IMR-90 (cell line): ENCODE data around the gene CAMK2D. TPM values are rescaled to one million over a fixed set of nuclear protein-coding genes. Genes with fewer than 3 reads are reported as not detected.

Experiments used
- ATAC-seq: fragments of 200-7000 bp; cut with Tn5 transposase; 2 replicates; pipeline ENCODE4 v1.9.1; 2020; ENCODE audit warnings: low read depth, mild to moderate bottlenecking, moderate library complexity
- BruUV-seq: library from RNA; stranded (reverse); fragments of 400-500 nt; replicated peaks from 2 replicates; lab custom pipeline; 2021; lab: Mats Ljungman, UMichigan
- CTCF ChIA-PET: fragments of 300-600 bp; formaldehyde crosslinking; extraction: SDS; loops from one replicate; lab custom pipeline; 2021; ENCODE audit warnings: antibody characterized with exemption; lab: Yijun Ruan, JAX
- POLR2A ChIA-PET: fragments of 300-600 bp; sonication (Branson Sonifier 250); formaldehyde crosslinking; loops from one replicate; lab custom pipeline; 2022; ENCODE audit warnings: antibody characterized with exemption; ENCODE audit not compliant: unreplicated experiment; lab: Charles Lee
- DNase-seq: peaks from one replicate; pipeline ENCODE4 v3.0.0; 2013
- H2AFZ ChIP-seq: replicated peaks from 2 replicates; pipeline ENCODE3; 2013; ENCODE audit warnings: low read length, mild to moderate bottlenecking; ENCODE audit not compliant: poor library complexity
- H2AK5ac ChIP-seq: 2 replicates; pipeline ENCODE4 v1.6.1; 2013; ENCODE audit warnings: low read depth, low read length, inconsistent platforms
- H2AK9ac ChIP-seq: replicated peaks from 2 replicates; pipeline ENCODE3; 2013; ENCODE audit warnings: mild to moderate bottlenecking, low read depth, low read length, moderate library complexity; ENCODE audit not compliant: poor library complexity
- H2BK120ac ChIP-seq: 2 replicates; pipeline ENCODE4 v1.6.1; 2013; ENCODE audit warnings: low read depth, low read length, inconsistent platforms
- H2BK15ac ChIP-seq: 3 replicates; pipeline ENCODE4 v1.6.1; 2013; ENCODE audit warnings: low read depth, low read length, inconsistent platforms
- H2BK20ac ChIP-seq: 2 replicates; pipeline ENCODE4 v1.6.1; 2013; ENCODE audit warnings: low read depth, mild to moderate bottlenecking, inconsistent platforms, low read length, moderate library complexity
- H2BK5ac ChIP-seq: 2 replicates; pipeline ENCODE4 v1.6.1; 2013; ENCODE audit warnings: mild to moderate bottlenecking, low read depth, low read length, inconsistent platforms; ENCODE audit not compliant: poor library complexity, severe bottlenecking
- H3K14ac ChIP-seq: replicated peaks from 2 replicates; pipeline ENCODE4 v1.6.1; 2013; ENCODE audit warnings: low read depth, low read length, inconsistent platforms
- H3K18ac ChIP-seq: 2 replicates; pipeline ENCODE4 v1.6.1; 2013; ENCODE audit warnings: low read depth, low read length, control low read depth
- H3K23ac ChIP-seq: 2 replicates; pipeline ENCODE4 v1.6.1; 2013; ENCODE audit warnings: low read depth, low read length, inconsistent platforms
- H3K27ac ChIP-seq: 2 replicates; pipeline ENCODE4 v1.5.1; 2013; ENCODE audit warnings: mild to moderate bottlenecking, control low read depth, low read length; ENCODE audit not compliant: insufficient read depth
- H3K27me3 ChIP-seq: 2 replicates; pipeline ENCODE4 v1.6.1; 2013; ENCODE audit warnings: low read length; ENCODE audit not compliant: control insufficient read depth, insufficient read depth
- H3K36me3 ChIP-seq: 2 replicates; pipeline ENCODE4 v1.6.1; 2013; ENCODE audit warnings: low read length, mixed read lengths; ENCODE audit not compliant: control insufficient read depth, insufficient read depth
- H3K4ac ChIP-seq: 2 replicates; pipeline ENCODE4 v1.6.1; 2013; ENCODE audit warnings: low read depth, low read length, inconsistent platforms
- H3K4me1 ChIP-seq: 2 replicates; pipeline ENCODE4 v1.6.1; 2013; ENCODE audit warnings: low read length, mixed read lengths; ENCODE audit not compliant: control insufficient read depth, insufficient read depth
- H3K4me2 ChIP-seq: 2 replicates; pipeline ENCODE4 v1.6.1; 2013; ENCODE audit warnings: low read depth, mild to moderate bottlenecking, control low read depth, low read length, moderate library complexity
- H3K4me3 ChIP-seq: 2 replicates; pipeline ENCODE4 v1.5.1; 2013; ENCODE audit warnings: low read depth, mild to moderate bottlenecking, control low read depth, low read length, moderate library complexity; ENCODE audit not compliant: insufficient read depth
- H3K56ac ChIP-seq: 2 replicates; pipeline ENCODE4 v1.6.1; 2013; ENCODE audit warnings: low read length, inconsistent platforms; ENCODE audit not compliant: insufficient read depth; ENCODE audit errors: extremely low read depth
- H3K79me1 ChIP-seq, 2 experiments: 2 replicates each; pipeline ENCODE4 v1.6.1; 2013; ENCODE audit warnings: low read length in 2 of 2, inconsistent platforms in 1 of 2, low read depth in 1 of 2
- H3K9ac ChIP-seq: 2 replicates; pipeline ENCODE4 v1.6.1; 2013; ENCODE audit warnings: low read depth, low read length, control low read depth
- H3K9me1 ChIP-seq: 2 replicates; pipeline ENCODE4 v1.6.1; 2013; ENCODE audit warnings: low read length, inconsistent platforms; ENCODE audit not compliant: insufficient read depth
- H3K9me3 ChIP-seq: 2 replicates; pipeline ENCODE4 v1.6.1; 2013; ENCODE audit warnings: low read length; ENCODE audit not compliant: control insufficient read depth, insufficient read depth
- H4K20me1 ChIP-seq: 2 replicates; pipeline ENCODE4 v1.6.1; 2013; ENCODE audit warnings: low read length, inconsistent platforms; ENCODE audit not compliant: insufficient read depth
- H4K5ac ChIP-seq: 2 replicates; pipeline ENCODE4 v1.6.1; 2013; ENCODE audit warnings: mild to moderate bottlenecking, low read depth, low read length, control low read depth
- H4K8ac ChIP-seq, 2 experiments: 2 replicates each; pipeline ENCODE4 v1.6.1; 2013; ENCODE audit warnings: low read depth in 2 of 2, low read length in 2 of 2, control low read depth in 1 of 2, inconsistent platforms in 1 of 2
- H4K91ac ChIP-seq: 2 replicates; pipeline ENCODE4 v1.6.1; 2013; ENCODE audit warnings: low read depth, low read length, inconsistent platforms; ENCODE audit not compliant: insufficient read depth
- BHLHE40 ChIP-seq: fragments of 150-350 bp; IDR thresholded peaks from 2 replicates; pipeline ENCODE4 v1.6.1; 2016; ENCODE audit warnings: mild to moderate bottlenecking, low read depth, low read length
- CEBPB ChIP-seq: IDR thresholded peaks from 2 replicates; pipeline ENCODE4 v1.6.1; 2012; ENCODE audit warnings: low read depth, low read length, improper control_type of control experiment
- CHD1 ChIP-seq: IDR thresholded peaks from 2 replicates; pipeline ENCODE4 v1.6.1; 2012; ENCODE audit warnings: low read depth, low read length, improper control_type of control experiment
- ELK1 ChIP-seq: fragments of 150-350 bp; IDR thresholded peaks from 2 replicates; pipeline ENCODE4 v1.6.1; 2016; ENCODE audit warnings: low read depth, mild to moderate bottlenecking, low read length, moderate library complexity, borderline replicate concordance
- FOS ChIP-seq: fragments of 150-350 bp; IDR thresholded peaks from 2 replicates; pipeline ENCODE4 v1.6.1; 2016; ENCODE audit warnings: low read depth, low read length
- MAFK ChIP-seq: IDR thresholded peaks from 2 replicates; pipeline ENCODE4 v1.6.1; 2012; ENCODE audit warnings: low read depth, low read length, improper control_type of control experiment
- MAZ ChIP-seq: IDR thresholded peaks from 2 replicates; pipeline ENCODE4 v1.6.1; 2012; ENCODE audit warnings: low read depth, mild to moderate bottlenecking, low read length, improper control_type of control experiment, moderate library complexity, borderline replicate concordance
- MXI1 ChIP-seq: IDR thresholded peaks from 2 replicates; pipeline ENCODE4 v1.6.1; 2012; ENCODE audit warnings: low read depth, mild to moderate bottlenecking, low read length, moderate library complexity, borderline replicate concordance
- NFE2L2 ChIP-seq: fragments of 150-350 bp; IDR thresholded peaks from 2 replicates; pipeline ENCODE4 v1.6.1; 2016; ENCODE audit warnings: low read depth, mild to moderate bottlenecking, low read length
- POLR2A ChIP-seq: IDR thresholded peaks from 2 replicates; pipeline ENCODE4 v1.6.1; 2012; ENCODE audit warnings: mild to moderate bottlenecking, low read depth, low read length
- RAD21 ChIP-seq: IDR thresholded peaks from 2 replicates; pipeline ENCODE4 v1.6.1; 2012; ENCODE audit warnings: low read length, improper control_type of control experiment
- RCOR1 ChIP-seq: IDR thresholded peaks from 2 replicates; pipeline ENCODE4 v1.6.1; 2012; ENCODE audit warnings: mild to moderate bottlenecking, low read length, improper control_type of control experiment; ENCODE audit not compliant: insufficient replicate concordance
- RFX5 ChIP-seq: IDR thresholded peaks from 2 replicates; pipeline ENCODE4 v1.8.0; 2012; ENCODE audit warnings: low read depth, mild to moderate bottlenecking, low read length, moderate library complexity
- SMC3 ChIP-seq: fragments of 150-350 bp; IDR thresholded peaks from 2 replicates; pipeline ENCODE4 v1.6.1; 2016; ENCODE audit warnings: low read depth, mild to moderate bottlenecking, antibody characterized with exemption, low read length, moderate library complexity
- WGBS, 2 experiments: methylation state at CpG; one replicate each; pipeline versions ENCODE4 v1.1.5 to v1.1.7; 2013; ENCODE audit warnings: missing lambda C conversion rate in 2 of 2; ENCODE audit not compliant: insufficient read length in 1 of 2; ENCODE audit errors: extremely low coverage in 2 of 2; 5-methylcytosine and 5-hydroxymethylcytosine counted together
- dilution Hi-C: fragments of 300-500 bp; cut with HindIII; formaldehyde crosslinking; loops from one replicate; pipeline ENCODE4 v1.14.3; 2018; ENCODE audit warnings: low sequenced_read_pairs; ENCODE audit not compliant: unreplicated experiment
- in situ Hi-C: fragments of 300-500 bp; cut with MboI; formaldehyde crosslinking; loops from 3 replicates; pipeline ENCODE4 v1.14.3; 2019; ENCODE audit warnings: low sequenced_read_pairs, inconsistent platforms, mixed read lengths
- intact Hi-C: fragments of 100-400 bp; cut with micrococcal nuclease; formaldehyde crosslinking; loops from 2 replicates; pipeline ENCODE4 v1.10.0; 2022
- polyA plus RNA-seq, 3 experiments: library from polyadenylated mRNA; depleted of rRNA; stranded (reverse); fragments of >200 nt; gene quantifications; 2 replicates each; pipeline ENCODE4 v1.2.3, GENCODE V29; 2012; ENCODE audit warnings: low replicate concordance in 1 of 3
- total RNA-seq: library from RNA; depleted of rRNA; stranded (reverse); fragments of >200 nt; gene quantifications from 2 replicates; pipeline ENCODE4 v1.2.3, GENCODE V29; 2012
- TF ChIP-seq, protein P1 (sequence below): fragments of 150-350 bp; IDR thresholded peaks from 2 replicates; pipeline ENCODE4 v1.6.1; 2017; ENCODE audit warnings: mild to moderate bottlenecking, antibody characterized with exemption, low read length, low read depth
- TF ChIP-seq, protein P2 (sequence below): conservative IDR thresholded peaks from 2 replicates; pipeline ENCODE4 v1.5.1; 2012; ENCODE audit warnings: mild to moderate bottlenecking, low read depth, low read length, improper control_type of control experiment

Gene CAMK2D
- total and polyA plus RNA-seq, 2 of the 4 experiments (the other 2 are of a cell fraction) = 44.6 to 156 TPM

GRCh38 chr4:113617195-113617594 is 144.3 kb downstream of the CAMK2D start:
- Histone ChIP-seq H2AK5ac (no peak overlapping the region), H3K4me2 (no peak overlapping the region), H3K9me3 (no peaks in the 10 kb centered on the region), H3K9me1 (peaks cover 2% of the 10 kb centered on the region), H3K27ac (no peak overlapping the region), H4K91ac (no peak overlapping the region), H3K4me3 (no peak overlapping the region), H3K18ac (no peak overlapping the region), H2BK20ac (no peak overlapping the region), H2AFZ (no peak overlapping the region), H2BK120ac (no peak overlapping the region), H3K36me3 (no peaks in the 10 kb centered on the region), H4K8ac (no peak overlapping the region), H3K4ac (no peak overlapping the region), H3K27me3 (no peaks in the 10 kb centered on the region), H3K79me1 (peaks cover 19 to 41% of the 10 kb centered on the region in 2 experiments), H2BK15ac (no peak overlapping the region), H4K20me1 (no peaks in the 10 kb centered on the region), H2BK5ac (no peak overlapping the region), H4K5ac (no peak overlapping the region), H3K23ac (no peak overlapping the region), H3K56ac (no peak overlapping the region), H3K4me1 (peaks cover 2% of the 10 kb centered on the region), H2AK9ac (no peak overlapping the region), H3K9ac (no peak overlapping the region), H3K14ac (no peak overlapping the region)
- CTCF ChIA-PET = no interaction called here
- dilution Hi-C loops = no loop called here
- DNase-seq (no peak), ATAC-seq (no peak)
- no CpG with 5 or more reads among the region's 6 CpGs for WGBS, 2 experiments
- POLR2A ChIA-PET = no interaction called here
- BruUV-seq = no TSS peak
- in situ Hi-C loops = no loop called here
- no peak for TF ChIP-seq CEBPB
- no peak for TF ChIP-seq RAD21
- no peak for TF ChIP-seq MXI1
- TF ChIP-seq MAZ = no peak
- TF ChIP-seq MAFK = no peak
- no peak for TF ChIP-seq RCOR1
- no peak for TF ChIP-seq FOS
- TF ChIP-seq ELK1 = no peak
- TF ChIP-seq CHD1 = no peak
- no peak for TF ChIP-seq POLR2A
- TF ChIP-seq, protein P1, sequence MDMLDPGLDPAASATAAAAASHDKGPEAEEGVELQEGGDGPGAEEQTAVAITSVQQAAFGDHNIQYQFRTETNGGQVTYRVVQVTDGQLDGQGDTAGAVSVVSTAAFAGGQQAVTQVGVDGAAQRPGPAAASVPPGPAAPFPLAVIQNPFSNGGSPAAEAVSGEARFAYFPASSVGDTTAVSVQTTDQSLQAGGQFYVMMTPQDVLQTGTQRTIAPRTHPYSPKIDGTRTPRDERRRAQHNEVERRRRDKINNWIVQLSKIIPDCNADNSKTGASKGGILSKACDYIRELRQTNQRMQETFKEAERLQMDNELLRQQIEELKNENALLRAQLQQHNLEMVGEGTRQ = no peak
- no peak for TF ChIP-seq RFX5
- no peak for TF ChIP-seq BHLHE40
- no peak for TF ChIP-seq SMC3
- no peak for TF ChIP-seq NFE2L2
- TF ChIP-seq, protein P2, sequence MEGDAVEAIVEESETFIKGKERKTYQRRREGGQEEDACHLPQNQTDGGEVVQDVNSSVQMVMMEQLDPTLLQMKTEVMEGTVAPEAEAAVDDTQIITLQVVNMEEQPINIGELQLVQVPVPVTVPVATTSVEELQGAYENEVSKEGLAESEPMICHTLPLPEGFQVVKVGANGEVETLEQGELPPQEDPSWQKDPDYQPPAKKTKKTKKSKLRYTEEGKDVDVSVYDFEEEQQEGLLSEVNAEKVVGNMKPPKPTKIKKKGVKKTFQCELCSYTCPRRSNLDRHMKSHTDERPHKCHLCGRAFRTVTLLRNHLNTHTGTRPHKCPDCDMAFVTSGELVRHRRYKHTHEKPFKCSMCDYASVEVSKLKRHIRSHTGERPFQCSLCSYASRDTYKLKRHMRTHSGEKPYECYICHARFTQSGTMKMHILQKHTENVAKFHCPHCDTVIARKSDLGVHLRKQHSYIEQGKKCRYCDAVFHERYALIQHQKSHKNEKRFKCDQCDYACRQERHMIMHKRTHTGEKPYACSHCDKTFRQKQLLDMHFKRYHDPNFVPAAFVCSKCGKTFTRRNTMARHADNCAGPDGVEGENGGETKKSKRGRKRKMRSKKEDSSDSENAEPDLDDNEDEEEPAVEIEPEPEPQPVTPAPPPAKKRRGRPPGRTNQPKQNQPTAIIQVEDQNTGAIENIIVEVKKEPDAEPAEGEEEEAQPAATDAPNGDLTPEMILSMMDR = no peak
- intact Hi-C loops = no loop called here
